Right hindlimb (tissue), 1 donor: ENCODE results near the gene RHNO1.

Experiments used
- DNase-seq: peaks from one replicate; pipeline ENCODE4 v3.0.0-alpha.2; 2018

Gene RHNO1

DNA sequence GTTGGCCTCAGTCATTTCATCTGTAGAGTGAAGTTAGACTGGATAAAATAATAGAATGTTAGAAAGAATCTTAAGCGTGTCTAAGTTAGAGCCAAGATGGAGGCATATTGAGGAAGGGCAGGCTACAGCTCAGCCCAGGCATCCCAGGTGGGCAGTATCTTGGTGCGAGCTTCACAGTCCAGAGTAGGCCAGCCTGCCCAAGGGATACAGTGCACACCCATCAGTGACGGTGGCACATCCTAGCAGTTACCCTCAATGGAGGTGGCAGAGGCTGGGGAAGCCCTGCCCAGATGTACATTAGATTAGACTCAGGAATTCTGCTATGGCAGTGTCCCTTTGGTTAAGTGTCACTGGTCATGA is 35.2 kb downstream of the RHNO1 start:
- DNase-seq, result no peak

DNA sequence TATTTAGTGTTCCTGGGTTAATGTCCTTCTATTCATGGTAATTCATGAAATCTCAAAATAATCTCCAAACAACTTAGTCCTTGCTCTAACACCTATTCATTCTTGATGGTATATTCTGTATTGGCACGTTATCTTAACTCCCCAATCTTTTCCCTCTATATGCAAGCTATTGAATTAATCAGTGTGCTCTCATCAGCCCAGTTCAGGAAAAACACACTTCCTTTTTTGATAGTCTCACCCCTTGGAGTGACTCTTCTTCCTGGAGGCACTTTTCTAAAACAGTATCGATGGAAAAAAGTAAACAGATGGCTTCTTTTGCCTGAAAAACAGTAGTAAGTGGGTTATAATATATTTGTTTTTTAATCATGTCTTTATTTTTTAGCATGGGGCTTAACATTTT is 42.2 kb downstream of the RHNO1 start:
- no peak for DNase-seq

DNA sequence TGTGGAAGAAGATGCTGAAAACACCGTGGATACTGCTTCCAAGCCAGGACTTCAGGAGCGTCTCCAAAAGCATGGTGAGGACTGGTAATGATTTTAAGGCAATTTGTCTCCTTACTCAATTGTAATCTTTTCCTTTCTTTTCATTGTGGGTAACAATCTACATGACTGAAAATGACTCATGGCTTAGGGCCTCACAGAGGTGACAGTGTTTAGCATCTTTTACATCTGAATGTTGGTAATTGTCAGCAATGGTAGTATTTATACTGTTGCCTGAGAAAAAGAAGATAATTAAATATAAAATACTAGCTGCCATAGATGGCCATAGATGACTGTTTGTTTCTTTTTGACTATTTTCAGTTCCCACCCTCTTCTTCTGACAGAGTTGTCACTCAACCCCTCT is 45.3 kb downstream of the RHNO1 start:
- no peak for DNase-seq

DNA sequence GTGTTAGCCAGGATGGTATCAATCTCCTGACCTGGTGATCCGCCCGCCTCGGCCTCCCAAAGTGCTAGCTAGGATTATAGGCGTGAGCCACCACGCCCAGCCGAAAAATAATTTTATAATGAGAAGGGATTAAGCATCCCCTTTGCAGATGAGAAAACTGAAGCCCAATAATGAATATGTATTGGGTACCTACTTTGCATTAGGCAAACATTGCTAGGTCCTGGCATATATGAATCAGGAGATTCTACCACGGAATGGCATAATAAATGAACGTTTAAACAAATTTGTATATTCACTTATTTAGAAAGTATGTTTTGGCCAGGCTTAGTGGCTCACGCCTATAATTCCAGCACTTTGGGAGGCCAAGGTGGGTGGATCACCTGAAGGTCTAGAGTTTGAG is 46.0 kb downstream of the RHNO1 start:
- DNase-seq, result no peak

DNA sequence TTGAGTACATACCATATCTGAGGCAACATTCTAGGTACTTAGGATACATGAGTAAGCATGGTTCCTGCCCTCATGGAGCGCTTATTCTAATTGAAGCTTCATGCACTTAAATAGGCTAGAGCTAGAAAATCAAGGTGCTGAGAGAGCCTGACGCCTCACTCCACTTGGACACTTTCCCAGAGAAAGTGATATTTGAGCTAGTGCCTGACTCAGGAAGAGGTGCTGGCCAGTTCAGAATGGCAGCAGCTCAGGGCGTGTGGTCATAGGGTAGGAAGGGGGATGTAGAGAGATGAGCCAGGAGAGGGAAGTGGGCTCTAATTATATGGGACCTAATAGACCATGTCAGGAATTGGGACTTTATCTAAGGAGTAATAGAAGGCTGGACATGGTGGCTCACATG is 47.0 kb downstream of the RHNO1 start:
- no peak for DNase-seq

DNA sequence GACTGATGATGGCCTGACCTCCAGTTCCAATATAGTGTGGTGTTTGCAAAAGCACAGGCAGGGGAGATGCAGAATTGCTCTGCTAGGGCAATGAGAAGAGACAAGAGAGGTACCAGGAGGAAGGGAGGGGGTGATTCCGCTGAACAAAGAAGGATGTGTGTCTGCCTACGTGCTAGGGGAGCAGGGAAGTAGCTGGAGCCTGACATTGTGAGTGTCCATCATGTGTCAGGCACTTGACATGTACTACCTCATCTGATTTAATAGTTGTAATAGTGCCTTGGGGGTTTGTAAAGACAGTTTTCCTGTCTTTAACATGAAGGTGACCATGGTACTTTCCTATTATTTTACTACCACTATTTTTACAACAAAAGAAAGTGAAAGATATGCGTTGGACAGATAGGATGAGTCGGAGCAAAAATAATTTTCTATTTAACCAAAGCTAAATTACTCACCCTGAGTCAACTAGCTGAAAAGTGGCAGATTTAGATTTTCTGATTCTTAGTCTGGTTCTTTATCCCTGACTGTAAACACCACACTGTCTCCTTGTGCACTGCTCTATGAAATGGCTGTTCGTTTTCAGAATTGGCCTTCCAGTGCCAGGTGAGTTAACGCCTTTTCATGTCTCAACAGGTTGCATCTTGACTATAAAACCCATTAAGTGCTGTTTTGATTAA is 48.4 kb downstream of the RHNO1 start:
- no peak for DNase-seq

DNA sequence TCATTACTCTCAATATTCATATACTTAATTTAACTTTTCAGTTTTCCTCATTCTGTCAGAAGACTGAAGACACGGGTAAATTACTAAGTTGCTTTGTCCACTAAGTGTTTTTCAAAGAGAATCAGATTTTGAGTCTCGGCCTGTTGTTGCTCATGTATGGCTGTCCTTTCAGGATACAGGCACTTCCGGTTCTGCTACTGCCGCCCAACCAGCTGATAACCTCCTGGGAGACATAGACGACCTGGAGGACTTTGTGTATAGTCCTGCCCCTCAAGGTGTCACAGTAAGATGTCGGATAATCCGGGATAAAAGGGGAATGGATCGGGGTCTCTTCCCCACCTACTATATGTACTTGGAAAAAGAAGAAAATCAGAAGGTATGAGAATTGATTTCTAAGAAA is 53.8 kb downstream of the RHNO1 start:
- DNase-seq, result no peak

DNA sequence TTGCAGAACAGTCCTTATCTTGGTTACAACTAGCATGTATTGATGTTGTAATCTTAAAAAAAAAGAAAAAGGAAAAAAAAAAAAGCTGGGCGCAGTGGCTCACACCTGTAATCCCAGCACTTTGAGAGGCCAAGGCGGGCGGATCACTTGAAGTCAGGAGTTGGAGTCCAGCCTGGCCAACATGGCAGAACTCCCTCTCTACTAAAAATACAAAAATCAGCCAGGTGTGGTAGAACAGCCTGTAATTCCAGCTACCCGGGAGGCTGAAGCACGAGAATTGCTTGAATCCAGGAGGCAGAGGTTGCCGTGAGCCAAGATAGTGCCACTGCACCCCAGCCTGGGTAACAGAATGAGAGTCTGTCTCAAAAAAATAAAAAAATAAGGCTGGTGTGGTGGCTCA is 56.6 kb downstream of the RHNO1 start:
- DNase-seq, result no peak

DNA sequence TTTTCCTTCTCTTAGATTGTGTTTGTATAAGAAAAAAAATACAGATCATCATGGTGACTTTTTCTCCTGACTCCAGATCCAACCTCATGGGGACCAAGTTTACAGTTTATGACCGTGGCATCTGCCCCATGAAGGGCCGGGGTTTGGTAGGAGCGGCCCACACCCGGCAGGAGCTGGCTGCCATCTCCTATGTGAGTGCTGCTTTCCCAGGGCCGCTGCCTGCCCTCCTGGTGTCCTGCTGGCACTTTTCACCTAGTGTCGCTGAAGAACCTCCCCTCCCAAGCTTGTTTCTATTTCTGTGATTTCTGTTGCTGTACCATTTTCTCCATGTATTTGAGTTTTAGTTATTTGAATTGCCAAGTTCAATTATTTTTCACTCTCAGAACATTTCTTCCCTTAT is 57.3 kb downstream of the RHNO1 start:
- no peak for DNase-seq

DNA sequence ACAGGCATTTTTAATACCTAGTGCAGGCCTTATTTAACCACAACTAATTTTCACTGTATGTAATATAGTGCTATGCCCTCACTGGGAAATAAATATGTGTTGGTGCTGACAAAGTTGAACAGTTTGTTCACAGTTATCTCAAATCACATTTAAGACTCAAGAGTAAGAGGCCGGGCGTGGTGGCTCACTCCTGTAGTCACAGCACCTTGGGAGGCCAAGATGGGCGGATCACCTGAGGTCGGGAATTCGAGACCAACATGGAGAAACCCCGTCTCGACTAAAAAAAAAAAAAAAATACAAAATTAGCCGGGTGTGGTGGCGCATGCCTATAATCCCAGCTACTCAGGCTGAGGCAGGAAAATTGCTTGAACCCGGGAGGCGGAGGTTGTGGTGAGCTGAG is 59.3 kb downstream of the RHNO1 start:
- DNase-seq, result no peak

DNA sequence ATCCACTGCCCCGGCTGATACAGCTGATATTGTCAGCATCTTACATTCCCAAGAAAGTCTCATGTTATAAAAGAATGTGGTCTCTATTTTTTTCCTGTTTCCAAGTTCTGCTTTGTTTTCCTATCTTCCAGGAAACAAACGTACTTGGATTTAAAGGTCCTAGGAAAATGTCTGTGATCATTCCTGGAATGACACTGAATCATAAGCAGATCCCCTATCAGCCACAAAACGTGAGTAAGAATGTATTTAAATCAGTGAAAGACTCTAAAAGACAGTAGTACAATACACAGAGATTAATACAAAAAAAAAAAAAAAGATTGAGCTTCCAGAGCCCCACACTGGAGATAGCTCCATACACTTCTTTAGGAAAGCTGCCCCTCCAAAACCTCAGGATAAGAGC is 60.5 kb downstream of the RHNO1 start:
- DNase-seq, result no peak
